Aortic smooth muscle cell (primary cell): ENCODE data around the gene NUP42. TPM values are rescaled to one million over a fixed set of nuclear protein-coding genes. Genes with fewer than 3 reads are reported as not detected.

Source experiments
- total RNA-seq: library from RNA; depleted of rRNA; stranded (reverse); fragments of >200 nt; gene quantifications from 2 replicates; pipeline ENCODE4 v1.2.3, GENCODE V29; 2014

Gene NUP42
- total RNA-seq: 23.6 and 28.0 TPM in 2 replicates

GRCh38 chr7:23181684-23182553, at the start of gene NUP42:
TSS of gene NUP42 (plus strand) at chr7:23182048. CDS start at chr7:23182086, 38 bp downstream.

GRCh38 chr7:23246555-23246954, 64.7 kb downstream of the NUP42 start, which contains the start of gene GPNMB:
TSS of gene GPNMB (plus strand) at chr7:23246775. CDS start at chr7:23246858, 83 bp downstream.

Other genes with a start within 250 kb of the NUP42 start
- 124 and 126 TPM in 2 replicates for gene HYCC1, start 167.9 kb upstream of the NUP42 start, total RNA-seq
- gene KLHL7, start 76.3 kb upstream of the NUP42 start, total RNA-seq: 21.4 and 29.2 TPM in 2 replicates
- 172 and 285 TPM in 2 replicates for gene GPNMB, start 64.7 kb downstream of the NUP42 start, total RNA-seq
- gene MALSU1, start 117.3 kb downstream of the NUP42 start, total RNA-seq: 110 and 111 TPM in 2 replicates